T-cell (primary cell): ENCODE measurements around the gene OPA3. TPM values are rescaled to one million over a fixed set of nuclear protein-coding genes. Genes with fewer than 3 reads are reported as not detected.

Source experiments
- ATAC-seq, 4 experiments: fragments of 200-7000 bp in 3 of 4; fragments of 150-1000 bp in 1 of 4; cut with Tn5 transposase; replicated peaks in 1 of 4; 1 replicate in 3 of 4; 2 replicates in 1 of 4; pipeline ENCODE4 v1.10.0; 2021; ENCODE audit warnings: moderate library complexity in 3 of 4, mild to moderate bottlenecking in 2 of 4, moderate number of reproducible peaks in 1 of 4
- CTCF ChIA-PET, 2 donors: fragments of 300-600 bp; sonication (Branson Sonifier 250); formaldehyde crosslinking; loops; one replicate each; lab custom pipeline; 2022; ENCODE audit warnings: antibody characterized with exemption in 2 of 2; lab: Charles Lee
- POLR2A ChIA-PET, 2 donors: fragments of 300-600 bp; sonication (Branson Sonifier 250); formaldehyde crosslinking; loops; one replicate each; lab custom pipeline; 2022; ENCODE audit warnings: antibody characterized with exemption in 2 of 2; lab: Charles Lee
- DNase-seq, 35 experiments: peaks; one replicate each; pipeline versions ENCODE4 v3.0.0 to v3.0.0-alpha.2; 2013 to 2023
- H3K27ac ChIP-seq: one replicate; pipeline ENCODE4 v1.5.1; 2013; ENCODE audit warnings: low read length
- H3K27me3 ChIP-seq, 2 experiments: replicated peaks in 1 of 2; 1 replicate in 1 of 2; 2 replicates in 1 of 2; pipeline versions ENCODE4 v1.6.1 to v1.7.0; 2013; ENCODE audit warnings: low read length in 1 of 2, mixed read lengths in 1 of 2; ENCODE audit not compliant: control insufficient read depth in 2 of 2, insufficient read depth in 2 of 2; ENCODE audit errors: extremely low read depth in 1 of 2
- H3K36me3 ChIP-seq, 2 donors: 1 replicate in 1 of 2; 2 replicates in 1 of 2; pipeline versions ENCODE4 v1.6.1 to v1.7.0; 2013; ENCODE audit warnings: low read length in 1 of 2; ENCODE audit not compliant: control insufficient read depth in 2 of 2, insufficient read depth in 1 of 2; ENCODE audit errors: extremely low read depth in 1 of 2
- H3K4me1 ChIP-seq, 2 experiments: 1 replicate in 1 of 2; 2 replicates in 1 of 2; pipeline versions ENCODE4 v1.6.1 to v1.7.0; 2013; ENCODE audit warnings: low read length in 2 of 2, mixed read lengths in 1 of 2; ENCODE audit not compliant: insufficient read depth in 2 of 2, control insufficient read depth in 1 of 2; ENCODE audit errors: extremely low read depth in 1 of 2
- H3K4me3 ChIP-seq, 2 donors: 1 replicate in 1 of 2; 2 replicates in 1 of 2; pipeline versions ENCODE4 v1.5.1 to v1.7.0; 2013; ENCODE audit warnings: mild to moderate bottlenecking in 2 of 2, low read length in 1 of 2, moderate library complexity in 1 of 2; ENCODE audit not compliant: control insufficient read depth in 1 of 2; ENCODE audit errors: extremely low read depth in 1 of 2
- H3K9me3 ChIP-seq: 2 replicates; pipeline ENCODE4 v1.7.0; 2013
- H3K27ac Mint-ChIP-seq, 2 donors: one replicate each; pipeline ENCODE4 v1.8.0; 2020 to 2021; ENCODE audit warnings: mild to moderate bottlenecking in 2 of 2, mixed read lengths in 2 of 2
- H3K27me3 Mint-ChIP-seq, 2 donors: one replicate each; pipeline ENCODE4 v1.8.0; 2021 to 2022; ENCODE audit warnings: mixed read lengths in 2 of 2
- H3K36me3 Mint-ChIP-seq: one replicate; pipeline ENCODE4 v1.8.0; 2021; ENCODE audit warnings: mixed read lengths
- H3K4me1 Mint-ChIP-seq, 3 donors: one replicate each; pipeline ENCODE4 v1.8.0; 2020 to 2022; ENCODE audit warnings: mixed read lengths in 3 of 3, mild to moderate bottlenecking in 1 of 3
- H3K4me3 Mint-ChIP-seq, 3 donors: one replicate each; pipeline ENCODE4 v1.8.0; 2020 to 2022; ENCODE audit warnings: mild to moderate bottlenecking in 3 of 3, mixed read lengths in 3 of 3, moderate library complexity in 3 of 3
- H3K9me3 Mint-ChIP-seq, 3 donors: one replicate each; pipeline ENCODE4 v1.8.0; 2020 to 2022; ENCODE audit warnings: mixed read lengths in 3 of 3
- WGBS: methylation state at CpG from one replicate; pipeline ENCODE4 v1.1.5; 2013; ENCODE audit warnings: missing lambda C conversion rate; ENCODE audit not compliant: insufficient coverage; 5-methylcytosine and 5-hydroxymethylcytosine counted together
- total RNA-seq, 35 experiments: library from RNA in 6 of 35; stranded (reverse) in 6 of 35; fragments of 120-200 nt in 1 of 35; gene quantifications; one replicate each; pipeline versions ENCODE4 v1.2.1 to v1.2.4 and lab custom pipeline; 2013 to 2026

The OPA3 gene
- total RNA-seq, 5 donors from 2014 or later (not counting 1 experiment from before 2014, with no cell fraction given): 7.9 to 11.4 (median 9.6) TPM

DNA sequence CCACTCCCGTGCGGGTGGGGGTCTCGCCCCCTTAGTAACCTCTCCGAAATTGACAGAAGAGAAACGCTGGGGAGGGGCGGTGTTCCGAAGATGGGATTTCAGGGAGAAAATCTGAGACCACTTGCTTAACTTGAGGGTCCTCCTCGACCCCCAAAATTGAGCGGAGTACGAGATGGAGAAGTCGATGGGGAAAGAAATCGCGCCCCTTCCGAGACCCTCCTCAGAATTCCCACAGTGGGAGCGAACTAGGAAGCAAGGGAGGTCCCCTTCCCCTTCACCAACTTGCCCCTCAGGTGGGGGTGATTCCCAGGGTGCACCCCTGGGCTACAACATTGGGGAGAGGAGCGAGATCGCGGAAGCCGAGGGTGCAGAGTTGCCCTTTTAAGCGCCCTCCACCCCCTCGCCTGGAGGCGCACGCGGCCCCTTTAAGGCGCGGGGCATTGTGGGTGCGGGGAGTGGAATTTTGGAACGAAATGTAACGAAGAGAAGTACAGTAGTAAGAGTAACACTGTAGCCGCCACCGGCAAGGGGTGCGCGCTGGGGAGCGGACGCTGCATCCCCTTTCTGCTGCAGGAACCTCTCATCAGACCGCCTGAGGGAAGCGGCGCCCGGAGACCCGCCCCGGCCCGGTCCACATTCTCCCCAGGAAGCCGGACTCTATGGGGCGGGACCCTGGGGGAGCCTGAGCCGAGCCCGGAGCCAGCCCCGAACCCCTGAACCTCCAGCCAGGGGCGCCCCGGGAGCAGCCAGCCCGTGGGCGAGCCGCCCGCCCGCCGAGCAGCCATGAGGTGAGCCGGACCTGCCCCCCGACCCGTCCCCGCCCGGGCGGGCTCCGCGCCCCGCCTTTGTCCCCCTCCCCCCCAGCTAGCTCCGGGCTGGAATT, 77.4 kb downstream of the OPA3 start, which contains the start of gene VASP:
VASP (plus strand) TSS at position 491 of the 883 bp plus-strand sequence; CDS start at position 784, 293 bp downstream.
- no peaks in the 10 kb centered on the region for H3K36me3 ChIP-seq
- H3K27me3 ChIP-seq: no peaks in the 10 kb centered on the region
- ChIA-PET POLR2A (no interaction called here), CTCF (no interaction called here)
- Mint-ChIP-seq H3K27me3 (no peaks in the 10 kb centered on the region), H3K4me1 (peaks cover 42 to 49% (median 42%) of the 10 kb centered on the region in 3 donors), H3K4me3 (peak within 1 kb of the TSS; percentile 89 to 91 (median 90)), H3K36me3 (no peaks in the 10 kb centered on the region), H3K9me3 (no peaks in the 10 kb centered on the region), H3K27ac (peak within 1 kb of the TSS; percentile 97 to 98)
- WGBS: 1% methylated on average over 35 of the region's 65 CpGs
- peak; percentile 68 to 71 (median 70) for ATAC-seq
- no peaks in the 10 kb centered on the region for H3K9me3 ChIP-seq
- H3K27ac ChIP-seq: peak within 1 kb of the TSS; percentile 95
- peak within 1 kb of the TSS; percentile 84 to 96 for H3K4me3 ChIP-seq
- peak; percentile 85 to 95 (median 91) for DNase-seq
- H3K4me1 ChIP-seq: peaks cover 12 to 56% of the 10 kb centered on the region in 2 experiments

DNA sequence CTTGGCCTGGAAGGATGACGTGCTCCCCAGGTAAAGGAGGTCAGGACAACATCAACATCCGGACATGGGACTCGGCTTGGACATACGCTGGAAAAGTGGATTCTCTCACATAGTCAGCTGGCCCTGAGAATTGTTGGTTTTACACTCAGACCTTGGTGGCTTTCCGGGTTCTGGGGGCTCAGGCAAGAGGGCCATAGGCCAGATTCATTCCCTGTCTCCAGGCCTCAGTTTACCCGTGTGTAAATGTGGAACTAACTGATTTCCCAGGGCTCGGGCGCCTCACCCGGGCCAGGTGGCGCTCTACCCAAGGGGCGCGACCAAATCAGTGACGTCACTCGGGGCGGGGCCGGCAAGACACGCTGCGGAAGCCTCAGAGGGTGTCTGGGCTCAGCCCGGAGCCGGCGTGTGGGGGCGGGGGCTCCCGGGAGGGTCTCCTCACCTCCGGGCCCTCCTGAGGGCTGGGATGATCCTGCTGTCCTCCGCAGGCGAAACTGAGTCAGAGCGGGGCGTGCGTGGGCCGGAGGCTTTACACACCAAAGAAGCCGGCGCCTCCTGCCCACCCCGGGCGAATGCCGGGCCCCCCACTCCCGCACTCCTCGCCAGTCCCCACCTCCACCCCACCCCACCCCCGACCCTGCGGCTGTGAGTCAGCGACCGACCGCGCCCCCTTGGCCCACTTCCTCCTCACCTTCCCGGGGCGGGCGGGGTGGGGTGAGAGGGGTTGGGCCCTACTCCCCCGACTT, 78.2 kb downstream of the OPA3 start:
- ATAC-seq (peak; percentile 81 to 90 (median 86)), DNase-seq (peak; percentile 89 to 99 (median 96))
- Histone ChIP-seq H3K4me1 (peaks cover 12 to 53% of the 10 kb centered on the region in 2 experiments), H3K36me3 (no peaks in the 10 kb centered on the region), H3K4me3 (peak overlapping the region; percentile 84 to 96), H3K27ac (peak overlapping the region; percentile 95), H3K9me3 (no peaks in the 10 kb centered on the region), H3K27me3 (no peaks in the 10 kb centered on the region)
- Mint-ChIP-seq H3K36me3 (peaks cover under 1% of the 10 kb centered on the region), H3K27ac (peak overlapping the region; percentile 97 to 98), H3K27me3 (no peaks in the 10 kb centered on the region), H3K9me3 (no peaks in the 10 kb centered on the region), H3K4me3 (peak overlapping the region; percentile 88 to 91 (median 90)), H3K4me1 (peaks cover 34 to 41% (median 37%) of the 10 kb centered on the region in 3 donors)
- WGBS: 2% methylated on average over 28 of the region's 47 CpGs
- ChIA-PET POLR2A (no interaction called here), CTCF (no interaction called here)

- Histone ChIP-seq H3K27me3 (no peaks in the 10 kb centered on the region), H3K4me3 (peak overlapping the region; percentile 75 to 84), H3K4me1 (peaks cover 12 to 48% of the 10 kb centered on the region in 2 experiments), H3K27ac (peak overlapping the region; percentile 95), H3K9me3 (no peaks in the 10 kb centered on the region), H3K36me3 (no peaks in the 10 kb centered on the region)
- no CpG with 5 or more reads among the region's 5 CpGs for WGBS
- Mint-ChIP-seq H3K4me3 (peak overlapping the region; percentile 88 to 91 (median 90)), H3K27me3 (no peaks in the 10 kb centered on the region), H3K9me3 (no peaks in the 10 kb centered on the region), H3K27ac (peak overlapping the region; percentile 80 to 82), H3K4me1 (peaks cover 29 to 40% (median 32%) of the 10 kb centered on the region in 3 donors), H3K36me3 (peaks cover 5% of the 10 kb centered on the region)
- ChIA-PET POLR2A (interaction anchor here in 1 of 2 donors (0.7 kb wide), 1 partner anchor 10 kb away, joined by 3 read pairs; no protein-coding TSS in a partner anchor), CTCF (no interaction called here)
- ATAC-seq (no peak), DNase-seq (no peak)
Observed at GRCh38 chr19:45505996-45506245, 78.7 kb downstream of the OPA3 start.

GRCh38 chr19:45505151-45505995, 79.2 kb downstream of the OPA3 start:
- Mint-ChIP-seq H3K4me3 (peak overlapping the region; percentile 71 to 90 (median 88)), H3K27me3 (no peaks in the 10 kb centered on the region), H3K9me3 (no peaks in the 10 kb centered on the region), H3K4me1 (peaks cover 27 to 37% (median 27%) of the 10 kb centered on the region in 3 donors), H3K36me3 (peaks cover 5% of the 10 kb centered on the region), H3K27ac (peak overlapping the region; percentile 80 to 82)
- Histone ChIP-seq H3K4me1 (peaks cover 12 to 44% of the 10 kb centered on the region in 2 experiments), H3K9me3 (no peaks in the 10 kb centered on the region), H3K27me3 (no peaks in the 10 kb centered on the region), H3K27ac (peak overlapping the region; percentile 95), H3K4me3 (no peak overlapping the region), H3K36me3 (no peaks in the 10 kb centered on the region)
- ATAC-seq (no peak), DNase-seq (no peak)
- CTCF ChIA-PET: interaction anchor here (0.6 to 0.7 kb wide), 2 partner anchors 77 to 277 kb away, joined by 3 to 6 read pairs; partner anchors contain the start of gene DMPK (in 1 of the 2)
- POLR2A ChIA-PET: interaction anchor here in 1 of 2 donors (0.7 kb wide), 1 partner anchor 9 kb away, joined by 3 read pairs; no protein-coding TSS in a partner anchor
- WGBS: 93% methylated on average over 2 of the region's 8 CpGs

DNA sequence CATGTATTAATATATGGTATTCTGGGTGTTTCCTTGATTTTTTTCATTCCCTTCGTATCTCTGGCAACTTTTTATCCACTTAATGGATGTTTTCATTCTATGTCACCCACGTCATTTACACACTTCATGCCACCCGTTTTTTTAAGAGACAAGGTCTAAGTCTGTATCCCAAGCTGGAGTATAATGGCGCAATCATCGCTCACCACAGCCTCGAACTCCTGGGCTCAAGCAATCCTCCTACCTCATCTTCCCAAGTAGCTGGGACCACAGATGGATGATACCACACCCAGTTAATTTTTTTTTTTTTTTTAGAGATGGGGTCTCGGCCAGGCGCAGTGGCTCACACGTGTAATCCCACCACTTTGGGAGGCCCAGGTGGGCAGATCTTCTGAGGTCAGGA, 80.7 kb downstream of the OPA3 start:
- peaks cover 5% of the 10 kb centered on the region for H3K36me3 Mint-ChIP-seq
- ChIA-PET CTCF (no interaction called here), POLR2A (no interaction called here)
- WGBS: no CpG with 5 or more reads among the region's 9 CpGs
- Histone ChIP-seq H3K27ac (no peak overlapping the region), H3K9me3 (no peaks in the 10 kb centered on the region), H3K27me3 (no peaks in the 10 kb centered on the region), H3K36me3 (no peaks in the 10 kb centered on the region), H3K4me3 (no peak overlapping the region), H3K4me1 (peaks cover 5 to 39% of the 10 kb centered on the region in 2 experiments)
- H3K27ac Mint-ChIP-seq: no peak overlapping the region
- no peak for ATAC-seq
- H3K27me3 Mint-ChIP-seq: no peaks in the 10 kb centered on the region
- H3K4me1 Mint-ChIP-seq: peaks cover 20 to 31% (median 21%) of the 10 kb centered on the region in 3 donors
- no peaks in the 10 kb centered on the region for H3K9me3 Mint-ChIP-seq
- no peak for DNase-seq
- H3K4me3 Mint-ChIP-seq: no peak overlapping the region
